Gastroesophageal sphincter (tissue), 4 donors: Measurements from ENCODE around the gene STAM. TPM values are rescaled to one million over a fixed set of nuclear protein-coding genes. Genes with fewer than 3 reads are reported as not detected.

Experiments used
- ATAC-seq: fragments of 150-250 bp; one replicate; pipeline ENCODE4 v1.9.1; 2016; ENCODE audit warnings: mild to moderate bottlenecking, moderate library complexity
- H3K27ac ChIP-seq, 4 donors: fragments of 200-600 bp; sonication (generic) in 3 of 4; 1 replicate in 3 of 4; 2 replicates in 1 of 4; pipeline ENCODE4 v1.5.1; 2016 to 2019
- H3K27me3 ChIP-seq: fragments of 200-600 bp; sonication (generic); one replicate; pipeline ENCODE4 v1.5.1; 2019
- H3K36me3 ChIP-seq, 2 donors: fragments of 200-600 bp; sonication (generic); one replicate each; pipeline ENCODE4 v1.5.1; 2019; ENCODE audit warnings: control low read depth in 1 of 2
- H3K4me1 ChIP-seq, 3 donors: fragments of 200-600 bp; sonication (generic); 1 replicate in 2 of 3; 2 replicates in 1 of 3; pipeline ENCODE4 v1.5.1; 2016 to 2019; ENCODE audit warnings: control low read depth in 2 of 3
- H3K4me3 ChIP-seq, 2 donors: fragments of 200-600 bp; sonication (generic); one replicate each; pipeline ENCODE4 v1.5.1; 2019; ENCODE audit warnings: mild to moderate bottlenecking in 1 of 2, moderate library complexity in 1 of 2
- H3K9me3 ChIP-seq, 3 donors: fragments of 200-600 bp; sonication (generic); one replicate each; pipeline ENCODE4 v1.5.1; 2017 to 2019; ENCODE audit warnings: control low read depth in 2 of 3
- CTCF ChIP-seq, 4 experiments: fragments of 200-600 bp in 2 of 4; fragments of 450-650 bp in 2 of 4; sonication (generic) in 1 of 4; IDR thresholded peaks; one replicate each; pipeline ENCODE4 v1.5.1; 2017 to 2019; ENCODE audit warnings: antibody characterized with exemption in 4 of 4, mild to moderate bottlenecking in 2 of 4, moderate library complexity in 2 of 4
- EP300 ChIP-seq: sonication (generic); formaldehyde crosslinking; IDR thresholded peaks from one replicate; pipeline ENCODE4 v1.6.1; 2017; ENCODE audit warnings: antibody characterized with exemption, mild to moderate bottlenecking
- POLR2A ChIP-seq, 2 donors: fragments of 450-650 bp; IDR thresholded peaks; one replicate each; pipeline ENCODE4 v1.6.1; 2017; ENCODE audit warnings: antibody characterized with exemption in 2 of 2, mild to moderate bottlenecking in 2 of 2, moderate library complexity in 1 of 2
- POLR2AphosphoS5 ChIP-seq: sonication (generic); formaldehyde crosslinking; IDR thresholded peaks from one replicate; pipeline ENCODE4 v1.6.1; 2017; ENCODE audit warnings: antibody characterized with exemption
- WGBS, 2 donors: methylation state at CpG; one replicate each; pipeline ENCODE4 v1.1.5; 2018; ENCODE audit warnings: low coverage in 1 of 2; 5-methylcytosine and 5-hydroxymethylcytosine counted together
- total RNA-seq, 4 donors: library from RNA; depleted of rRNA; stranded (reverse); fragments of >200 nt; gene quantifications; one replicate each; pipeline ENCODE4 v1.1.0, GENCODE V29; 2016

The STAM gene
- total RNA-seq, 4 donors from 2014 or later, result 14.9 to 192 (median 19.2) TPM

GRCh38 chr10:17735166-17735941, 91.4 kb downstream of the STAM start:
- H3K27ac ChIP-seq, result no peak overlapping the region
- 67 to 88% methylated on average over 6 to 8 of the region's 15 CpGs for WGBS, 2 donors

GRCh38 chr10:17736223-17736622, 92.3 kb downstream of the STAM start:
- ATAC-seq, result no peak
- no peaks in the 10 kb centered on the region for H3K9me3 ChIP-seq
- no peaks in the 10 kb centered on the region for H3K27me3 ChIP-seq
- H3K4me1 ChIP-seq, result peaks cover 0 to 3% (median 0%) of the 10 kb centered on the region in 3 donors
- TF ChIP-seq CTCF (IDR thresholded peaks at IDR 0.05) (no peak), POLR2AphosphoS5 (no peak), EP300 (no peak), POLR2A (IDR thresholded peaks at IDR 0.05) (no peak)
- no peaks in the 10 kb centered on the region for H3K36me3 ChIP-seq
- no peak overlapping the region for H3K27ac ChIP-seq
- WGBS, 2 donors, result 89 to 95% methylated on average over 2 of the region's 2 CpGs
- H3K4me3 ChIP-seq, result no peak overlapping the region

More at GRCh38 chr10:17735166-17735941, 91.4 kb downstream of the STAM start:
- H3K27me3 ChIP-seq, result no peaks in the 10 kb centered on the region
- peaks cover 0 to 3% (median 0%) of the 10 kb centered on the region in 3 donors for H3K4me1 ChIP-seq
- TF ChIP-seq POLR2AphosphoS5 (no peak), CTCF (IDR thresholded peaks at IDR 0.05) (no peak), POLR2A (IDR thresholded peaks at IDR 0.05) (no peak), EP300 (no peak)
- no peak overlapping the region for H3K4me3 ChIP-seq
- no peaks in the 10 kb centered on the region for H3K36me3 ChIP-seq
- ATAC-seq, result no peak
- no peaks in the 10 kb centered on the region for H3K9me3 ChIP-seq

GRCh38 chr10:17737027-17737965, 93.3 kb downstream of the STAM start:
- no peak overlapping the region for H3K27ac ChIP-seq
- no peaks in the 10 kb centered on the region for H3K27me3 ChIP-seq
- H3K36me3 ChIP-seq, result no peaks in the 10 kb centered on the region
- peaks cover 0 to 3% (median 0%) of the 10 kb centered on the region in 3 donors for H3K4me1 ChIP-seq
- H3K9me3 ChIP-seq, result no peaks in the 10 kb centered on the region
- H3K4me3 ChIP-seq, result no peak overlapping the region
- no peak for ATAC-seq
- WGBS, 2 donors, result 42% methylated on average over 12 of the region's 12 CpGs
- no peak for TF ChIP-seq EP300
- TF ChIP-seq CTCF (IDR thresholded peaks at IDR 0.05), result peak; percentile 59 to 69 (median 64)
- TF ChIP-seq POLR2A (IDR thresholded peaks at IDR 0.05), result no peak
- no peak for TF ChIP-seq POLR2AphosphoS5

- Histone ChIP-seq H3K4me3 (no peak overlapping the region), H3K36me3 (no peaks in the 10 kb centered on the region), H3K27me3 (no peaks in the 10 kb centered on the region), H3K4me1 (peaks cover 0 to 10% (median 0%) of the 10 kb centered on the region in 3 donors), H3K9me3 (no peaks in the 10 kb centered on the region), H3K27ac (no peak overlapping the region)
- WGBS, 2 donors, result 73 to 79% methylated on average over 1 of the region's 1 CpG
- no peak for ATAC-seq
- TF ChIP-seq POLR2A (IDR thresholded peaks at IDR 0.05) (no peak), CTCF (IDR thresholded peaks at IDR 0.05) (no peak), POLR2AphosphoS5 (no peak), EP300 (no peak)
These were observed 96.7 kb downstream of the STAM start for GRCh38 chr10:17740668-17741067.
